GM15510 (cell line): Measurements from ENCODE around the gene ZFAND2B.

Experiments used
- POLR2A ChIP-seq: IDR thresholded peaks from 3 replicates; pipeline ENCODE4 v1.6.1; 2011; ENCODE audit warnings: borderline replicate concordance; ENCODE audit not compliant: insufficient read length; ENCODE audit errors: extremely low read depth

Gene ZFAND2B

GRCh38 chr2:219206328-219207133 lies at the start of gene ZFAND2B:
ZFAND2B (plus strand) TSS chr2:219206782; CDS start chr2:219206988, 206 bp downstream.
- peak; percentile 99 for TF ChIP-seq POLR2A

GRCh38 chr2:219157396-219157795 lies 49.2 kb upstream of the ZFAND2B start:
- no peak for TF ChIP-seq POLR2A

GRCh38 chr2:219158025-219158424 lies 48.6 kb upstream of the ZFAND2B start:
- no peak for TF ChIP-seq POLR2A

GRCh38 chr2:219158586-219158985 lies 48.0 kb upstream of the ZFAND2B start:
- TF ChIP-seq POLR2A: no peak

- TF ChIP-seq POLR2A: no peak
Measured at GRCh38 chr2:219159771-219160185, 46.8 kb upstream of the ZFAND2B start.

- peak; percentile 82 for TF ChIP-seq POLR2A
Measured at GRCh38 chr2:219160186-219161017, 46.2 kb upstream of the ZFAND2B start, which contains the start of gene NHEJ1. NHEJ1 (minus strand) TSS chr2:219160815; CDS start chr2:219158362, 2,453 bp downstream.

GRCh38 chr2:219161097-219161496 lies 45.5 kb upstream of the ZFAND2B start:
- TF ChIP-seq POLR2A: no peak

- TF ChIP-seq POLR2A: no peak
Measured at GRCh38 chr2:219163156-219163555, 43.4 kb upstream of the ZFAND2B start.

GRCh38 chr2:219165058-219165911 lies 41.3 kb upstream of the ZFAND2B start:
- TF ChIP-seq POLR2A: no peak

GRCh38 chr2:219167997-219168396 lies 38.6 kb upstream of the ZFAND2B start:
- TF ChIP-seq POLR2A: no peak

GRCh38 chr2:219168526-219168925 lies 38.1 kb upstream of the ZFAND2B start:
- no peak for TF ChIP-seq POLR2A

- no peak for TF ChIP-seq POLR2A
Measured at GRCh38 chr2:219168932-219169331, 37.6 kb upstream of the ZFAND2B start.

- no peak for TF ChIP-seq POLR2A
Measured at GRCh38 chr2:219169930-219170654, 36.5 kb upstream of the ZFAND2B start, which contains the start of gene SLC23A3. SLC23A3 (minus strand) TSS chr2:219170029; CDS start chr2:219169984, 45 bp downstream.

GRCh38 chr2:219171231-219171651 lies 35.3 kb upstream of the ZFAND2B start:
- TF ChIP-seq POLR2A: no peak
